ENCODE data around the gene HDAC1.
"Not testable (repeated sequence)": the region's sequence is repeated elsewhere in the genome, so short reads cannot be mapped to it uniquely, and the experiment has no call there.

The HDAC1 gene

GRCh38 chr1:32351399-32352238 is 59.7 kb downstream of the HDAC1 start:
- TF ChIP-seq JUND (IDR thresholded peaks at IDR 0.05; ENCODE audit: low read depth) = no peak
- in situ Hi-C loops (cut with HindIII; ENCODE audit: low pct_unique_long_range_greater_than_20kb, low sequenced_read_pairs) = no loop called here
- peak; percentile 79 to 95 for DNase-seq (ENCODE audit: low read depth in 1 of 2, low spot score in 1 of 2)

DNA sequence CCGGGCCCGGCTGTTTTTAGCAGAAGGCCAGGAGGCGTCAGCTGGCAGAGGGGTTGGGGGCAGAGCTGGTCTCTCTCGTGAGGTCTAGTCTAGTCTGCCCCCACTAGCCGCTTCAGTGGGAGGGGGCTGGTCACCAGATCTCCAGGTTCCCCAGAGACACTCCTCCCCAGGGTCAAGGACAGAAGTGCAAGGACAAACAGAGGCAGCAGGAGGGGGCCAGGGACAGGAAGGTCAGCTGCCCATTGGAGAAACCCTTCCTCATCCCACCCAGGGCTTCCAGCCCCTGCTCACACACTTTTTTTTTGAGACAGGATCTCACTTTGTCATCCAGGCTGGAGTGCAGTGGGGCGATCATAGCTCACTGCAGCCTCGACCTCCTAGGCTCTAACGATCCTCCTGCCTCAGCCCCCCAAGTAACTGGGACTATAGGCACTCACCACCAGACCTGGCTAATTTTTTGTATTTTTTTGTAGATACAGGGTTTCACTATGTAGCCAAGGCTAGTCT is 60.4 kb downstream of the HDAC1 start:
- DNase-seq (ENCODE audit: low read depth in 1 of 2, low spot score in 1 of 2) = no peak
- no peak for TF ChIP-seq JUND (IDR thresholded peaks at IDR 0.05; ENCODE audit: low read depth)

GRCh38 chr1:32352831-32353383 is 61.0 kb downstream of the HDAC1 start:
- no peak for DNase-seq (ENCODE audit: low read depth in 1 of 2, low spot score in 1 of 2)
- in situ Hi-C loops (cut with HindIII; ENCODE audit: low pct_unique_long_range_greater_than_20kb, low sequenced_read_pairs) = no loop called here
- no peak for TF ChIP-seq JUND (IDR thresholded peaks at IDR 0.05; ENCODE audit: low read depth)

More for the DNA sequence above, 60.4 kb downstream of the HDAC1 start:
- in situ Hi-C loops (cut with HindIII; ENCODE audit: low pct_unique_long_range_greater_than_20kb, low sequenced_read_pairs) = no loop called here

DNA sequence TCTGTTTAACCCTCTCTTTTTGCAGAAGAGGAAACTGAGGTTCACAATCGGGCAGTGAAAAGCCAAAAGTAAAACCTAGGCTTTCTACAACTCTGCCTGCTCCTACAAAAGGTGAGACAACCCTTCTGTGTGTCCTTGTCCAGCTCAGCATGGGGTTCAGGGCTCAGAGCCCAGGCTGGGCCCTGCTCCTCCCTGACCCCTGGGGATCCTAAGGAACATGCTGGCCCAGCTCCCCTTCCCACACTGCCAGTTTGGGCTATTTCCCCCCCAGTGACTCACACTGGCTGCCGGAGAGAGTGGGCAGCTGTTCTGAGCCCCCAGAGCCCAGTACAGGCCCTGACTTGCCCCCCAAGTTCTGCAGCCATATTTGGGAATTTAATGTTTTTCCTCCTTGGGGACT is 61.5 kb downstream of the HDAC1 start:
- DNase-seq (ENCODE audit: low read depth in 1 of 2, low spot score in 1 of 2) = no peak
- TF ChIP-seq JUND (IDR thresholded peaks at IDR 0.05; ENCODE audit: low read depth) = no peak
- in situ Hi-C loops (cut with HindIII; ENCODE audit: low pct_unique_long_range_greater_than_20kb, low sequenced_read_pairs) = no loop called here

DNA sequence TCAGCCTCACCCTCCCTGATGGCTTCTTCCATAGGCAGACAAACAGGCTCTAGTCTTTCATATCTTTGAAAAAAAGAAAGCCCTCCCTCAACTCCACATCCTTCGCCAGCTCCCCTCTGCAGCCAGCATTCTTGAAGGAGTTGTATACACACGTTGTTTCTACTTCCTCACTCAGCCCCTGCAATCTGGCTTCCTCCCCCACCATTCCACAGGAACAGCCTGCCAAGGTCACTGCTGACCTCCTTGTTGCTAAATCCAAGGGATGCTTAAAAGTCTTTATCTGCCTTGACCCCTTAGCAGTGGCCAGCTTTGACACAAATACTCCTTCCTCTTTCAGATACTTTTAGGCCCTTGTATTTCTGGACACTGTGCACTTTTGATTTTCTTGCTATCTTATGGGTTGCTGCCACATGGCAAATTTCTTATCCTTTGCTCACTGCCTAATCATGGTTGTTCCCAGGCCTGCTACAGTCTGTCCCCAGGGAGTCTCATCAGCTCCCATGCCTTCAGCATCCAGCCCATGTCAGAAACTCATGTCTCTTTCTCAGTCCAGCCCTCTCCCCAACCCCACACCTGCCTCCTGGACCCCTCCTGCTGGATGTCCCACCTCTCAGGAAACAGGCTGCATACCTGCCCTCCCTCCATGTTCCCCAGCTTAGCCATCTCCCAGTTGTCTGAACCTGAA is 62.1 kb downstream of the HDAC1 start:
- in situ Hi-C loops (cut with HindIII; ENCODE audit: low pct_unique_long_range_greater_than_20kb, low sequenced_read_pairs) = no loop called here
- no peak for DNase-seq (ENCODE audit: low read depth in 1 of 2, low spot score in 1 of 2)
- TF ChIP-seq JUND (IDR thresholded peaks at IDR 0.05; ENCODE audit: low read depth) = no peak

DNA sequence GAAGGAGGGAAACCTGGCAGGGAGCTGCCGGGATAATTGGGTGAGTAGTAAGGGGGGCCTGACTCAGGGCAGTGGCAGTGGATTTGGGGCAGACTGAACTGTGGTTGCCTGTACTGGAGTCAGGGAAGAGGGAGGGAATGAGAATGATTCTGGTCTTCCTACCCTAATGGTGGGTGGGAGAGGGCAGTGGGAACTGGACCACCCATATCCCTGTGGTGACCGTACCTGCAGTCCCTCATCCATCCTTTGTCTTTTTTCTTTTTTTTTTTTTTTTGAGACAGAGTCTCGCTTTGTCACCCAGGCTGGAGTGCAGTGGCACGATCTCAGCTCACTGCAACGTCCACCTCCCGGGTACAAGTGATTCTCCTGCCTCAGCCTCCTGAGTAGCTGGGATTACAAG is 63.9 kb downstream of the HDAC1 start:
- DNase-seq (ENCODE audit: low read depth in 1 of 2, low spot score in 1 of 2); in situ Hi-C loops (cut with HindIII; ENCODE audit: low pct_unique_long_range_greater_than_20kb, low sequenced_read_pairs): not testable (repeated sequence)

- in situ Hi-C loops (cut with HindIII; ENCODE audit: low pct_unique_long_range_greater_than_20kb, low sequenced_read_pairs) = no loop called here
- DNase-seq (ENCODE audit: low read depth in 1 of 2, low spot score in 1 of 2) = no peak
- no peak for TF ChIP-seq JUND (IDR thresholded peaks at IDR 0.05; ENCODE audit: low read depth)
Observed at GRCh38 chr1:32356478-32356877, 64.6 kb downstream of the HDAC1 start.

DNA sequence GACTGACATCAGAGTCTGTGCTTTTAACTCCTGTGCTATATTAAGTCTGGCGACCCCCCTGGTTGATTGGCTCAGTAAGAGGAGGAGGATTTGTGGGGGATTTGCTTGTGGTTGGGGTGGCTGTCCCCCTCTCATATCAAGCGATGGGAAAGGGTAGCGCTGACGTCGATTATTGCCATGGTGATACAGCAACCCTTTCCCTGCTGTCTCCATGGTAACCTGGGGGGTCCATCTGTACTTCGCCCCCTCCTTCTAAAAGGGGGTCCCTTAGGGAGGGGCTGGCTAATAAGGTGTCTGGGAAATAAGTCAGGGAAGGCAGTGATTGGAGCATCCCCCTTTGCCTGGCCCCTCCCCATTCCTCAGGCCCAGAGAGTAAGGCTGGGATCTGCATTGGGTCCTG is 65.7 kb downstream of the HDAC1 start:
- in situ Hi-C loops (cut with HindIII; ENCODE audit: low pct_unique_long_range_greater_than_20kb, low sequenced_read_pairs) = no loop called here
- DNase-seq (ENCODE audit: low read depth in 1 of 2, low spot score in 1 of 2) = no peak
- TF ChIP-seq JUND (IDR thresholded peaks at IDR 0.05; ENCODE audit: low read depth) = no peak

DNA sequence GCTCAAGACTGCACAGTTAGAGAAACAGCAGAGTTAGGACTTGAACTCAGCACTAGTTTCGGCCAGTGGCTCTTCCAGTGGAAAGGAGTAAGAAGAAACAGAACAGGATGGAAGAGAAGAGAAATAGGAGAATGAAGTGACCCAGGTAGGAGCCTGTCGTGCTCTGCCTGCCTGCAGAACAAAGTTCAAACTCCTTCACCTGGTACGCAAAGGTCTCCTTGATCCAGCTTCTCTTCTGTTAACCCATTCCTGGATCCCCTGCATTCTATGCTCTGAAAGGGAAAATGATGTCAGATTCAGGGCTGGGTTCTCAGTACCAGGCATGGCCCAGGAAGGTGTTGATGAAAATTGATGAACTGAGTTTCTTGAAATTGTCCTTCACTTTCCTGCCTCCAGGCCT is 66.6 kb downstream of the HDAC1 start:
- DNase-seq (ENCODE audit: low read depth in 1 of 2, low spot score in 1 of 2) = no peak
- in situ Hi-C loops (cut with HindIII; ENCODE audit: low pct_unique_long_range_greater_than_20kb, low sequenced_read_pairs) = no loop called here
- TF ChIP-seq JUND (IDR thresholded peaks at IDR 0.05; ENCODE audit: low read depth) = no peak

- in situ Hi-C loops (cut with HindIII; ENCODE audit: low pct_unique_long_range_greater_than_20kb, low sequenced_read_pairs) = no loop called here
- DNase-seq (ENCODE audit: low read depth in 1 of 2, low spot score in 1 of 2) = no peak
- TF ChIP-seq JUND (IDR thresholded peaks at IDR 0.05; ENCODE audit: low read depth) = no peak
Observed at GRCh38 chr1:32361308-32361673, 69.4 kb downstream of the HDAC1 start.

DNA sequence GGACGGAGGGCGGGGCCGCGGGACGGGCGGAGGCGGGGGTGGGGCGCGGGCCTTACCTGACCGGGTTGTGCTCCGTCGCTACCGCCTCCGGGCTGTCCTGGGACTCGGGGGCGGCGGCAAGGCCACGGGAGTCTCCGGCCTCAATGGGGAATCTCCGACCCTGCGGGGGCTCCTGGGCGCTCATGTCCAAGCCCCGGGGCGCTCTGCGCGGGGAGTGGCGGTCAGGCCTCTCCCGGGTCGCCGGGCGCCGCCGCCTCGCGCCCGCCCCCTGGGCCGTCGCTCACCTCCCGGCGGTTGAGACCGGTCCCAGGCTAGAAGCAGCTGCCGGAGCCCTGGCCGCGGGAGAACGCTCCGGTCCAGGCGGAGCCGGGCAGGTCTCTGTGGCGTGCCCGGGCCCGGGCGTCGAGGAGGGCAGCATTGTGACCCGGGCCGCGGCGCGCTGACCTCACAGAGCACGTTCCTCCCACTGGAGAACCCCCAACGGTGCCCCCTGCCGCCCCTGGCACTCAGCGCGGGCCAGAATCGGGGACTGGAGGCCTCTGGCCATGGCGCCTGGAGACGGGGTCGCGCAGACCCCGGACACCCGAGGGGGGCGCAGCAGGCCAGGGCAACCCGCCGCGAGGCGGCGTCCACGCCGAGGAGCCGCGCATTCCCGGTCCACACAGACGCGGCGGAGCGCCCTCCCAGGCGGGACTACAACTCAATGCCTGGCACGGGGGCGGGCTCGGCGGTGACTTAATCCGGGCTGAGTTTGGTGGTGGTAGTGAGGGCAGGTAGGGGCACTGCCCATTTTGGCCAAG is 70.0 kb downstream of the HDAC1 start:
- no peak for TF ChIP-seq JUND (IDR thresholded peaks at IDR 0.05; ENCODE audit: low read depth)
- in situ Hi-C loops (cut with HindIII; ENCODE audit: low pct_unique_long_range_greater_than_20kb, low sequenced_read_pairs) = no loop called here
- no peak for DNase-seq (ENCODE audit: low read depth in 1 of 2, low spot score in 1 of 2)

GRCh38 chr1:32362474-32363313 is 70.8 kb downstream of the HDAC1 start, which contains the start of the genes FAM229A and TSSK3:
Gene FAM229A, minus strand, starts transcription at chr1:32362485. Its CDS starts 394 bp downstream, at chr1:32362091.
Gene TSSK3, plus strand, starts transcription at chr1:32362539. Its CDS starts 163 bp downstream, at chr1:32362702.
- in situ Hi-C loops (cut with HindIII; ENCODE audit: low pct_unique_long_range_greater_than_20kb, low sequenced_read_pairs) = no loop called here
- DNase-seq (ENCODE audit: low read depth in 1 of 2, low spot score in 1 of 2) = no peak
- no peak for TF ChIP-seq JUND (IDR thresholded peaks at IDR 0.05; ENCODE audit: low read depth)
